GM23338 (cell line): ENCODE data around the gene RYR1. TPM values are rescaled to one million over a fixed set of nuclear protein-coding genes. Genes with fewer than 3 reads are reported as not detected.

Experiments used
- ATAC-seq: fragments of 200-7000 bp; cut with Tn5 transposase; 3 replicates; pipeline ENCODE4 v1.9.1; 2020
- DNase-seq: peaks from one replicate; pipeline ENCODE4 v3.0.0-alpha.2; 2015; ENCODE audit warnings: low spot score
- H2AFZ ChIP-seq: fragments of 200-600 bp; sonication (generic); 2 replicates; pipeline ENCODE4 v1.8.0; 2016; ENCODE audit warnings: antibody characterized with exemption, mild to moderate bottlenecking, moderate library complexity
- H3F3A ChIP-seq: fragments of 200-600 bp; sonication (generic); replicated peaks from 2 replicates; pipeline ENCODE4 v1.8.0; 2017; ENCODE audit warnings: antibody characterized with exemption, mixed run types, low read depth
- H3K27ac ChIP-seq: fragments of 200-600 bp; sonication (generic); 2 replicates; pipeline ENCODE4 v1.6.1; 2016; ENCODE audit warnings: low read depth
- H3K27me3 ChIP-seq: fragments of 200-600 bp; sonication (generic); 2 replicates; pipeline ENCODE4 v1.8.0; 2016; ENCODE audit warnings: mild to moderate bottlenecking, mixed run types, moderate library complexity; ENCODE audit not compliant: insufficient read depth
- H3K36me3 ChIP-seq: fragments of 200-600 bp; sonication (generic); 2 replicates; pipeline ENCODE4 v1.8.0; 2016; ENCODE audit warnings: mild to moderate bottlenecking; ENCODE audit not compliant: insufficient read depth
- H3K4me1 ChIP-seq: fragments of 200-600 bp; sonication (generic); 2 replicates; pipeline ENCODE4 v1.8.0; 2016; ENCODE audit warnings: mild to moderate bottlenecking, moderate library complexity; ENCODE audit not compliant: insufficient read depth
- H3K4me2 ChIP-seq: fragments of 200-600 bp; sonication (generic); 2 replicates; pipeline ENCODE4 v1.7.1; 2017; ENCODE audit warnings: mixed run types
- H3K4me3 ChIP-seq: fragments of 200-600 bp; sonication (generic); 2 replicates; pipeline ENCODE4 v1.6.1; 2016; ENCODE audit warnings: mixed run types
- H3K79me2 ChIP-seq: fragments of 200-600 bp; sonication (generic); replicated peaks from 2 replicates; pipeline ENCODE4 v1.8.0; 2017; ENCODE audit warnings: mild to moderate bottlenecking; ENCODE audit not compliant: insufficient read depth
- H3K9me2 ChIP-seq: fragments of 200-600 bp; sonication (generic); 2 replicates; pipeline ENCODE4 v1.8.0; 2017; ENCODE audit not compliant: insufficient read depth
- H4K20me1 ChIP-seq: fragments of 200-600 bp; sonication (generic); replicated peaks from 2 replicates; pipeline ENCODE4 v1.8.0; 2017; ENCODE audit warnings: mild to moderate bottlenecking; ENCODE audit not compliant: insufficient read depth
- H3K27ac Mint-ChIP-seq: 2 replicates; pipeline ENCODE4 v1.8.0; 2020; ENCODE audit warnings: inconsistent platforms, mild to moderate bottlenecking, moderate library complexity, mixed read lengths
- H3K27me3 Mint-ChIP-seq: 3 replicates; pipeline ENCODE4 v1.8.0; 2022; ENCODE audit warnings: low read depth, mild to moderate bottlenecking, moderate library complexity, mixed read lengths, inconsistent platforms; ENCODE audit not compliant: insufficient read depth, poor library complexity
- H3K36me3 Mint-ChIP-seq: 3 replicates; pipeline ENCODE4 v1.8.0; 2021; ENCODE audit warnings: low read depth, mild to moderate bottlenecking, inconsistent platforms, moderate library complexity, mixed read lengths
- H3K4me1 Mint-ChIP-seq: 3 replicates; pipeline ENCODE4 v1.8.0; 2020; ENCODE audit warnings: mild to moderate bottlenecking, inconsistent platforms, mixed read lengths
- H3K4me3 Mint-ChIP-seq: 3 replicates; pipeline ENCODE4 v1.8.0; 2021; ENCODE audit warnings: moderate library complexity, mild to moderate bottlenecking, inconsistent platforms, mixed read lengths
- H3K9me3 Mint-ChIP-seq: 3 replicates; pipeline ENCODE4 v1.8.0; 2020; ENCODE audit warnings: moderate library complexity, mild to moderate bottlenecking, inconsistent platforms, mixed read lengths
- CREB1 ChIP-seq: fragments of 250-450 bp; sonication (Bioruptor Pico); IDR thresholded peaks from 2 replicates; pipeline ENCODE4 v1.5.0; 2020; ENCODE audit warnings: low read depth, mild to moderate bottlenecking, moderate library complexity
- CTCF ChIP-seq, 2 experiments: fragments of 200-600 bp in 1 of 2; sonication (generic) in 1 of 2; conservative IDR thresholded peaks; 2 replicates each; pipeline versions ENCODE4 v1.5.1 to v1.6.1; 2016 to 2017; ENCODE audit warnings: antibody characterized with exemption in 2 of 2, low read depth in 2 of 2, mild to moderate bottlenecking in 2 of 2, moderate library complexity in 1 of 2
- ETS1 ChIP-seq: IDR thresholded peaks from 2 replicates; pipeline ENCODE4 v1.6.1; 2016; ENCODE audit warnings: antibody characterized with exemption
- JUNB ChIP-seq: IDR thresholded peaks from one replicate; pipeline ENCODE4 v1.6.1; 2016; ENCODE audit warnings: antibody characterized with exemption; ENCODE audit not compliant: unreplicated experiment
- NANOG ChIP-seq: IDR thresholded peaks from 2 replicates; pipeline ENCODE4 v1.6.1; 2016; ENCODE audit warnings: antibody characterized with exemption, borderline replicate concordance
- POLR2AphosphoS5 ChIP-seq: IDR thresholded peaks from 2 replicates; pipeline ENCODE4 v1.6.1; 2016; ENCODE audit warnings: antibody characterized with exemption, low read depth
- ZNF114 ChIP-seq: fragments of 250-450 bp; sonication (Bioruptor Pico); IDR thresholded peaks from 2 replicates; pipeline ENCODE4 v1.5.0; 2020; ENCODE audit warnings: mild to moderate bottlenecking, moderate library complexity
- ZNF462 ChIP-seq: fragments of 250-450 bp; sonication (Bioruptor Pico); IDR thresholded peaks from 2 replicates; pipeline ENCODE4 v1.5.0; 2020; ENCODE audit warnings: mild to moderate bottlenecking, moderate library complexity
- polyA plus RNA-seq: library from polyadenylated mRNA; unstranded; fragments of >200 nt; fragmentation: Nextera tagmentation; extraction: Ambion mirVana; gene quantifications from 2 replicates; pipeline ENCODE4 v1.2.1, GENCODE V29; 2016
- total RNA-seq: library from RNA; depleted of rRNA; stranded (reverse); fragments of >200 nt; shearing (Covaris generic); gene quantifications from 2 replicates; pipeline ENCODE4 v1.2.3, GENCODE V29; 2014

The RYR1 gene
- total and polyA plus RNA-seq, 2 experiments from 2014 or later: 4.0 to 26.7 TPM

- H3K27ac Mint-ChIP-seq: peak overlapping the region; percentile 25; the same call in 1 of the 2 replicates
- Histone ChIP-seq H3K4me2 (no peak overlapping the region), H3K79me2 (no peaks in the 10 kb centered on the region), H3K4me3 (no peak overlapping the region), H3K27me3 (no peaks in the 10 kb centered on the region), H3K9me2 (no peaks in the 10 kb centered on the region), H3K27ac (no peak overlapping the region), H2AFZ (no peak overlapping the region), H3K36me3 (peaks cover 5% of the 10 kb centered on the region; the same call in 1 of the 2 replicates), H3K4me1 (no peaks in the 10 kb centered on the region), H3F3A (no peaks in the 10 kb centered on the region), H4K20me1 (no peaks in the 10 kb centered on the region)
- no peak overlapping the region for H3K4me3 Mint-ChIP-seq
- ATAC-seq (peak; percentile 80), DNase-seq (peak; percentile 72)
- TF ChIP-seq CTCF (conservative IDR thresholded peaks at IDR 0.05; ENCODE audit: low read depth in 2 of 2): peak; percentile 50 to 55; a peak in 3 of 4 replicates
- no peak for TF ChIP-seq ZNF114 (CRISPR knock-in tag)
- no peaks in the 10 kb centered on the region for H3K9me3 Mint-ChIP-seq
- peaks cover 5% of the 10 kb centered on the region for H3K27me3 Mint-ChIP-seq
- H3K36me3 Mint-ChIP-seq: peaks cover 43% of the 10 kb centered on the region
- peaks cover 13% of the 10 kb centered on the region; the same call in 2 of the 3 replicates for H3K4me1 Mint-ChIP-seq
Observed at GRCh38 chr19:38543807-38544568, 110.5 kb downstream of the RYR1 start.

- Histone ChIP-seq H3K9me2 (no peaks in the 10 kb centered on the region), H3K79me2 (no peaks in the 10 kb centered on the region), H2AFZ (no peak overlapping the region), H3K4me1 (no peaks in the 10 kb centered on the region), H3K27me3 (no peaks in the 10 kb centered on the region), H3K36me3 (peaks cover 7% of the 10 kb centered on the region; the same call in 1 of the 2 replicates), H4K20me1 (no peaks in the 10 kb centered on the region), H3K27ac (0 out of 2 replicates have a peak overlapping the region, but pooled peaks have one; percentile 62), H3K4me3 (no peak overlapping the region), H3F3A (no peaks in the 10 kb centered on the region), H3K4me2 (no peak overlapping the region)
- H3K36me3 Mint-ChIP-seq: peaks cover 42% of the 10 kb centered on the region
- peak; percentile 21 for DNase-seq
- H3K27ac Mint-ChIP-seq: peak overlapping the region; percentile 53
- peaks cover 13% of the 10 kb centered on the region; the same call in 2 of the 3 replicates for H3K4me1 Mint-ChIP-seq
- H3K4me3 Mint-ChIP-seq: no peak overlapping the region
- peak; percentile 65 for ATAC-seq
- H3K27me3 Mint-ChIP-seq: peaks cover 5% of the 10 kb centered on the region
- H3K9me3 Mint-ChIP-seq: no peaks in the 10 kb centered on the region
- TF ChIP-seq NANOG (no peak), POLR2AphosphoS5 (no peak), CREB1 (CRISPR knock-in tag) (no peak), JUNB (no peak), ZNF462 (no peak), ZNF114 (CRISPR knock-in tag) (no peak), ETS1 (no peak)
Observed at GRCh38 chr19:38544569-38545315, 111.3 kb downstream of the RYR1 start.
